ENCODE data around the gene RAB3IL1.

The RAB3IL1 gene

DNA sequence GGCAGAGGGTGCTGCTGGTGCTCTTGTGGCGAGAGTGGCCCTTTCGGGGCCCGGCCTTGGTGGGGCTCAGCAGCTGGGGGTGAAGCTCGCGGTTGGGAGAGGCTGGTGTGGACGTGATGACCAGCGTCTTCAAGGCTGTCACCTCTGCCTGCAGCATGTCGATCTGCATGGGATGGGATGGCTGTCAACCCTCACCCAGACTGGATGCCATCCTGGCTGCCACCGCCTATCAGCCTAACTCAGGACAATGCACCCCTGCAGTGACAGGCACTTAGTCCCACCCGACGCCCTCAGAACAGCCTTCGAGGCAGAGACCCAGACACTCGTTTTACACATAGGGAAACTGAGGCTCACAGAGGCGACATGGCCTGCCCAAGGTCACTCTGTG lies 10.8 kb downstream of the RAB3IL1 start:
- DNase-seq (ENCODE audit: insufficient read length, low spot score) = no peak
- no peak for FAIRE-seq
- TF ChIP-seq PAX5 (IDR thresholded peaks at IDR 0.05; ENCODE audit: insufficient read depth, low read length, severe bottlenecking) (no peak), TAF1 (IDR thresholded peaks at IDR 0.05; ENCODE audit: low read depth, low read length) (no peak), POLR2AphosphoS5 (IDR thresholded peaks at IDR 0.05; ENCODE audit: low read depth, low read length) (no peak), POU2F2 (IDR thresholded peaks at IDR 0.05; ENCODE audit: low read depth, low read length) (no peak), POLR2A (IDR thresholded peaks at IDR 0.05; ENCODE audit: low read depth, low read length) (no peak), SPI1 (IDR thresholded peaks at IDR 0.05; ENCODE audit: low read depth, low read length) (no peak)

- FAIRE-seq = no peak
- TF ChIP-seq POLR2A (IDR thresholded peaks at IDR 0.05; ENCODE audit: low read depth, low read length) (no peak), SPI1 (IDR thresholded peaks at IDR 0.05; ENCODE audit: low read depth, low read length) (no peak), POU2F2 (IDR thresholded peaks at IDR 0.05; ENCODE audit: low read depth, low read length) (no peak)
Measured at GRCh38 chr11:61905801-61906521, 11.4 kb downstream of the RAB3IL1 start.

DNA sequence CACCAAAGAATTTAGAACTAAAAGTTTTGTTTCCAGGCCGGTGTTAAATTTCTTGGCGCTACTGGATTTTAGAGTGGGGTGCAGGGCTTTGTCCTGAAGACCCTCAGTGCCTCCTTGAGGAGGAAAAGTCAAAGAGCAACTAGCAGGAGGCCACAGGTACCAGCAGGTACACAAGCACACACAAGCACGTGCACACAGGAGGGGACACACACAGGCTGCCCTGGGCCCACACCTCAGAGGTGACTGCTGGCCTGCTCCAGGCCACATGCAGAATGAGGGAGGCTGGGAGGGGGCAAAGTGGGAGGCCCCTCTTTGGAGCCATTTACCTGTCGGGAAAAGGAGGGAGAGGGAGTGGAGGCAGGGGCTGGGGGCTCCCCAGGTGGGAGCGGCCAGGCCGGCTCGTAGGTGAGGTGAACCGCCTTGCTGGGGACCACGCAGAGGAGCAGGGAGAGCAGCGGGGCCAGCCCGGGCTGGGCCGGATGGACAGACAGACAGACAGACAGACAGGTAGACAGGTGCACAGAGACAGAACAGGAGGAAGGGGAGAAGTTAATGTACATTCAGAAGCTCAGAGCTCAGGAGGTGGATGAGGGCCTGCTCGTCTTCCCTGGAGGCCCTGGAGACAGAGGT lies 12.2 kb downstream of the RAB3IL1 start:
- DNase-seq (ENCODE audit: insufficient read length, low spot score) (no peak), FAIRE-seq (no peak)
- no peak for TF ChIP-seq POLR2A (IDR thresholded peaks at IDR 0.05; ENCODE audit: low read depth, low read length)
- no peak for TF ChIP-seq PAX5 (IDR thresholded peaks at IDR 0.05; ENCODE audit: insufficient read depth, low read length, severe bottlenecking)
- no peak for TF ChIP-seq POU2F2 (IDR thresholded peaks at IDR 0.05; ENCODE audit: low read depth, low read length)
- TF ChIP-seq TAF1 (IDR thresholded peaks at IDR 0.05; ENCODE audit: low read depth, low read length) = no peak
- no peak for TF ChIP-seq SPI1 (IDR thresholded peaks at IDR 0.05; ENCODE audit: low read depth, low read length)
- no peak for TF ChIP-seq POLR2AphosphoS5 (IDR thresholded peaks at IDR 0.05; ENCODE audit: low read depth, low read length)

More at GRCh38 chr11:61905801-61906521, 11.4 kb downstream of the RAB3IL1 start:
- no peak for DNase-seq (ENCODE audit: insufficient read length, low spot score)

- no peak for DNase-seq (ENCODE audit: insufficient read length, low spot score)
- FAIRE-seq = no peak
- TF ChIP-seq POLR2A (IDR thresholded peaks at IDR 0.05; ENCODE audit: low read depth, low read length) (no peak), POLR2AphosphoS5 (IDR thresholded peaks at IDR 0.05; ENCODE audit: low read depth, low read length) (no peak), POU2F2 (IDR thresholded peaks at IDR 0.05; ENCODE audit: low read depth, low read length) (no peak), PAX5 (IDR thresholded peaks at IDR 0.05; ENCODE audit: insufficient read depth, low read length, severe bottlenecking) (no peak), TAF1 (IDR thresholded peaks at IDR 0.05; ENCODE audit: low read depth, low read length) (no peak), SPI1 (IDR thresholded peaks at IDR 0.05; ENCODE audit: low read depth, low read length) (no peak)
Measured at GRCh38 chr11:61904539-61905048, 12.8 kb downstream of the RAB3IL1 start.

GRCh38 chr11:61903845-61904244 lies 13.5 kb downstream of the RAB3IL1 start:
- TF ChIP-seq SPI1 (IDR thresholded peaks at IDR 0.05; ENCODE audit: low read depth, low read length) (no peak), PAX5 (IDR thresholded peaks at IDR 0.05; ENCODE audit: insufficient read depth, low read length, severe bottlenecking) (no peak), POLR2AphosphoS5 (IDR thresholded peaks at IDR 0.05; ENCODE audit: low read depth, low read length) (no peak), TAF1 (IDR thresholded peaks at IDR 0.05; ENCODE audit: low read depth, low read length) (no peak), POLR2A (IDR thresholded peaks at IDR 0.05; ENCODE audit: low read depth, low read length) (no peak), POU2F2 (IDR thresholded peaks at IDR 0.05; ENCODE audit: low read depth, low read length) (no peak)
- DNase-seq (ENCODE audit: insufficient read length, low spot score) (no peak), FAIRE-seq (no peak)

GRCh38 chr11:61902313-61902712 lies 15.1 kb downstream of the RAB3IL1 start:
- no peak for TF ChIP-seq PAX5 (IDR thresholded peaks at IDR 0.05; ENCODE audit: insufficient read depth, low read length, severe bottlenecking)
- TF ChIP-seq POU2F2 (IDR thresholded peaks at IDR 0.05; ENCODE audit: low read depth, low read length) = no peak
- no peak for TF ChIP-seq SPI1 (IDR thresholded peaks at IDR 0.05; ENCODE audit: low read depth, low read length)
- no peak for TF ChIP-seq TAF1 (IDR thresholded peaks at IDR 0.05; ENCODE audit: low read depth, low read length)
- no peak for TF ChIP-seq POLR2A (IDR thresholded peaks at IDR 0.05; ENCODE audit: low read depth, low read length)
- TF ChIP-seq POLR2AphosphoS5 (IDR thresholded peaks at IDR 0.05; ENCODE audit: low read depth, low read length) = no peak
- no peak for FAIRE-seq
- DNase-seq (ENCODE audit: insufficient read length, low spot score) = no peak

DNA sequence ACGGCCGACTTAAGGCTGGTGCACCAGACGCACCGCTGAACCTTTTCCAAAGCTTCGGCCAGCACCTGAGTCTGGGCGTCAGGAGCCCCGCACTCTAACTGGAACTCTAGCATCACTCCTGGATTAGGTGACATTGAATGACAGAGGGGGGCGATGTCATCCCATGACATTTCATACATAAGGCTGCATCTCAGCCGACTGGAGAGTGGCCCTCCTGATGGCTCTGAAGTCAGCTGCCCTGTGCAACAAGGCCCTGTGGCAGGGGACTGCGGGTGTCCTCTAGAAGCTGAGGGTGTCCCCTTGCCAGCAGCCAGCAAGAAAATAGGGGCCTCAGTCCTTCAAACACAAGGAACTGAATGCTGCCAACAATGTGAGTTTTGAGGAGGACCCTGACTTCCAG lies 16.0 kb downstream of the RAB3IL1 start:
- TF ChIP-seq POLR2AphosphoS5 (IDR thresholded peaks at IDR 0.05; ENCODE audit: low read depth, low read length) = no peak
- TF ChIP-seq POU2F2 (IDR thresholded peaks at IDR 0.05; ENCODE audit: low read depth, low read length) = no peak
- TF ChIP-seq POLR2A (IDR thresholded peaks at IDR 0.05; ENCODE audit: low read depth, low read length) = no peak
- no peak for TF ChIP-seq TAF1 (IDR thresholded peaks at IDR 0.05; ENCODE audit: low read depth, low read length)
- TF ChIP-seq PAX5 (IDR thresholded peaks at IDR 0.05; ENCODE audit: insufficient read depth, low read length, severe bottlenecking) = no peak
- no peak for TF ChIP-seq SPI1 (IDR thresholded peaks at IDR 0.05; ENCODE audit: low read depth, low read length)
- FAIRE-seq = no peak
- no peak for DNase-seq (ENCODE audit: insufficient read length, low spot score)

- FAIRE-seq (no peak), DNase-seq (ENCODE audit: insufficient read length, low spot score) (no peak)
- TF ChIP-seq POU2F2 (IDR thresholded peaks at IDR 0.05; ENCODE audit: low read depth, low read length) (no peak), TAF1 (IDR thresholded peaks at IDR 0.05; ENCODE audit: low read depth, low read length) (no peak), PAX5 (IDR thresholded peaks at IDR 0.05; ENCODE audit: insufficient read depth, low read length, severe bottlenecking) (no peak)
Measured at GRCh38 chr11:61900251-61900650, 17.1 kb downstream of the RAB3IL1 start.

- DNase-seq (ENCODE audit: insufficient read length, low spot score) = peak; percentile 99
- peak; percentile 94 for FAIRE-seq
- no peak for TF ChIP-seq PAX5 (IDR thresholded peaks at IDR 0.05; ENCODE audit: insufficient read depth, low read length, severe bottlenecking)
- TF ChIP-seq POLR2AphosphoS5 (IDR thresholded peaks at IDR 0.05; ENCODE audit: low read depth, low read length) = no peak
- TF ChIP-seq POLR2A (IDR thresholded peaks at IDR 0.05; ENCODE audit: low read depth, low read length) = no peak
- TF ChIP-seq SPI1 (IDR thresholded peaks at IDR 0.05; ENCODE audit: low read depth, low read length) = peak; percentile 89
- TF ChIP-seq POU2F2 (IDR thresholded peaks at IDR 0.05; ENCODE audit: low read depth, low read length) = no peak
- TF ChIP-seq TAF1 (IDR thresholded peaks at IDR 0.05; ENCODE audit: low read depth, low read length) = no peak
Measured at GRCh38 chr11:61899146-61899841, 18.1 kb downstream of the RAB3IL1 start.

Measured in GM12891 (cell line).